Gastroesophageal sphincter (tissue), 4 donors: ENCODE measurements around the gene VAV2. TPM values are rescaled to one million over a fixed set of nuclear protein-coding genes. Genes with fewer than 3 reads are reported as not detected.

ENCODE experiments used
- ATAC-seq: fragments of 150-250 bp; one replicate; pipeline ENCODE4 v1.9.1; 2016; ENCODE audit warnings: mild to moderate bottlenecking, moderate library complexity
- H3K27ac ChIP-seq, 4 donors: fragments of 200-600 bp; sonication (generic) in 3 of 4; 1 replicate in 3 of 4; 2 replicates in 1 of 4; pipeline ENCODE4 v1.5.1; 2016 to 2019
- H3K27me3 ChIP-seq: fragments of 200-600 bp; sonication (generic); one replicate; pipeline ENCODE4 v1.5.1; 2019
- H3K36me3 ChIP-seq, 2 donors: fragments of 200-600 bp; sonication (generic); one replicate each; pipeline ENCODE4 v1.5.1; 2019; ENCODE audit warnings: control low read depth in 1 of 2
- H3K4me1 ChIP-seq, 3 donors: fragments of 200-600 bp; sonication (generic); 1 replicate in 2 of 3; 2 replicates in 1 of 3; pipeline ENCODE4 v1.5.1; 2016 to 2019; ENCODE audit warnings: control low read depth in 2 of 3
- H3K4me3 ChIP-seq, 2 donors: fragments of 200-600 bp; sonication (generic); one replicate each; pipeline ENCODE4 v1.5.1; 2019; ENCODE audit warnings: mild to moderate bottlenecking in 1 of 2, moderate library complexity in 1 of 2
- H3K9me3 ChIP-seq, 3 donors: fragments of 200-600 bp; sonication (generic); one replicate each; pipeline ENCODE4 v1.5.1; 2017 to 2019; ENCODE audit warnings: control low read depth in 2 of 3
- CTCF ChIP-seq, 4 experiments: fragments of 200-600 bp in 2 of 4; fragments of 450-650 bp in 2 of 4; sonication (generic) in 1 of 4; IDR thresholded peaks; one replicate each; pipeline ENCODE4 v1.5.1; 2017 to 2019; ENCODE audit warnings: antibody characterized with exemption in 4 of 4, mild to moderate bottlenecking in 2 of 4, moderate library complexity in 2 of 4
- EP300 ChIP-seq: sonication (generic); formaldehyde crosslinking; IDR thresholded peaks from one replicate; pipeline ENCODE4 v1.6.1; 2017; ENCODE audit warnings: antibody characterized with exemption, mild to moderate bottlenecking
- POLR2A ChIP-seq, 2 donors: fragments of 450-650 bp; IDR thresholded peaks; one replicate each; pipeline ENCODE4 v1.6.1; 2017; ENCODE audit warnings: antibody characterized with exemption in 2 of 2, mild to moderate bottlenecking in 2 of 2, moderate library complexity in 1 of 2
- POLR2AphosphoS5 ChIP-seq: sonication (generic); formaldehyde crosslinking; IDR thresholded peaks from one replicate; pipeline ENCODE4 v1.6.1; 2017; ENCODE audit warnings: antibody characterized with exemption
- WGBS, 2 donors: methylation state at CpG; one replicate each; pipeline ENCODE4 v1.1.5; 2018; ENCODE audit warnings: low coverage in 1 of 2; 5-methylcytosine and 5-hydroxymethylcytosine counted together
- total RNA-seq, 4 donors: library from RNA; depleted of rRNA; stranded (reverse); fragments of >200 nt; gene quantifications; one replicate each; pipeline ENCODE4 v1.1.0, GENCODE V29; 2016

VAV2 gene
- total RNA-seq, 4 donors from 2014 or later = 7.7 to 16.8 (median 8.9) TPM

GRCh38 chr9:134030821-134031470, 38.8 kb upstream of the VAV2 start:
- Histone ChIP-seq H3K4me1 (peaks cover 0 to 9% (median 8%) of the 10 kb centered on the region in 3 donors), H3K27me3 (no peaks in the 10 kb centered on the region), H3K27ac (no peak overlapping the region), H3K36me3 (peaks cover 0 to 92% of the 10 kb centered on the region in 2 donors), H3K4me3 (no peak overlapping the region), H3K9me3 (no peaks in the 10 kb centered on the region)
- no peak for ATAC-seq
- TF ChIP-seq POLR2A (IDR thresholded peaks at IDR 0.05) = no peak
- no peak for TF ChIP-seq EP300
- no peak for TF ChIP-seq POLR2AphosphoS5
- no peak for TF ChIP-seq CTCF (IDR thresholded peaks at IDR 0.05)
- 66 to 96% methylated on average over 6 to 8 of the region's 29 CpGs for whole genome bisulfite sequencing, 2 donors

GRCh38 chr9:134029248-134030226, 37.4 kb upstream of the VAV2 start:
- no peak overlapping the region for H3K4me3 ChIP-seq
- H3K9me3 ChIP-seq = no peaks in the 10 kb centered on the region
- 55 to 76% methylated on average over 2 to 3 of the region's 21 CpGs for WGBS, 2 donors
- no peak for ATAC-seq
- no peak overlapping the region for H3K27ac ChIP-seq
- H3K4me1 ChIP-seq = peaks cover 0 to 16% (median 9%) of the 10 kb centered on the region in 3 donors
- H3K27me3 ChIP-seq = no peaks in the 10 kb centered on the region
- TF ChIP-seq POLR2AphosphoS5 = peak; percentile 9
- TF ChIP-seq EP300 = no peak
- peaks cover 0 to 78% of the 10 kb centered on the region in 2 donors for H3K36me3 ChIP-seq

- no peak for TF ChIP-seq POLR2A (IDR thresholded peaks at IDR 0.05)
- TF ChIP-seq EP300 = no peak
- TF ChIP-seq CTCF (IDR thresholded peaks at IDR 0.05) = no peak
- TF ChIP-seq POLR2AphosphoS5 = no peak
- H3K4me1 ChIP-seq = peaks cover 0 to 22% (median 9%) of the 10 kb centered on the region in 3 donors
- no peak for ATAC-seq
- 90 to 93% methylated on average over 4 to 6 of the region's 22 CpGs for WGBS, 2 donors
- no peak overlapping the region for H3K27ac ChIP-seq
- H3K9me3 ChIP-seq = no peaks in the 10 kb centered on the region
- no peak overlapping the region for H3K4me3 ChIP-seq
- no peaks in the 10 kb centered on the region for H3K27me3 ChIP-seq
- peaks cover 0 to 69% of the 10 kb centered on the region in 2 donors for H3K36me3 ChIP-seq
These were observed 36.6 kb upstream of the VAV2 start for GRCh38 chr9:134028575-134029247.

- H3K27ac ChIP-seq = no peak overlapping the region
- H3K4me3 ChIP-seq = no peak overlapping the region
- ATAC-seq = no peak
- H3K36me3 ChIP-seq = peaks cover 0 to 63% of the 10 kb centered on the region in 2 donors
- no peak for TF ChIP-seq CTCF (IDR thresholded peaks at IDR 0.05)
- no peak for TF ChIP-seq POLR2AphosphoS5
- TF ChIP-seq POLR2A (IDR thresholded peaks at IDR 0.05) = no peak
- no peak for TF ChIP-seq EP300
- 80 to 89% methylated on average over 8 to 9 of the region's 9 CpGs for WGBS, 2 donors
- H3K4me1 ChIP-seq = peaks cover 0 to 22% (median 9%) of the 10 kb centered on the region in 3 donors
- no peaks in the 10 kb centered on the region for H3K27me3 ChIP-seq
- no peaks in the 10 kb centered on the region for H3K9me3 ChIP-seq
These were observed 36.0 kb upstream of the VAV2 start for GRCh38 chr9:134028076-134028475.

- Histone ChIP-seq H3K27ac (no peak overlapping the region), H3K4me3 (no peak overlapping the region), H3K27me3 (no peaks in the 10 kb centered on the region), H3K4me1 (peaks cover 0 to 22% (median 9%) of the 10 kb centered on the region in 3 donors), H3K36me3 (peaks cover 0 to 58% of the 10 kb centered on the region in 2 donors), H3K9me3 (no peaks in the 10 kb centered on the region)
- ATAC-seq = no peak
- WGBS, 2 donors = 80% methylated on average over 5 of the region's 7 CpGs; no CpG with 5 or more reads in 1 of the 2 donors
- no peak for TF ChIP-seq POLR2A (IDR thresholded peaks at IDR 0.05)
- no peak for TF ChIP-seq POLR2AphosphoS5
- no peak for TF ChIP-seq CTCF (IDR thresholded peaks at IDR 0.05)
- TF ChIP-seq EP300 = no peak
These were observed 35.4 kb upstream of the VAV2 start for GRCh38 chr9:134027561-134027960.
